Measurements from ENCODE around the gene HCAR3.
"Not testable (repeated sequence)": the region's sequence is repeated elsewhere in the genome, so short reads cannot be mapped to it uniquely, and the experiment has no call there.

Gene HCAR3

DNA sequence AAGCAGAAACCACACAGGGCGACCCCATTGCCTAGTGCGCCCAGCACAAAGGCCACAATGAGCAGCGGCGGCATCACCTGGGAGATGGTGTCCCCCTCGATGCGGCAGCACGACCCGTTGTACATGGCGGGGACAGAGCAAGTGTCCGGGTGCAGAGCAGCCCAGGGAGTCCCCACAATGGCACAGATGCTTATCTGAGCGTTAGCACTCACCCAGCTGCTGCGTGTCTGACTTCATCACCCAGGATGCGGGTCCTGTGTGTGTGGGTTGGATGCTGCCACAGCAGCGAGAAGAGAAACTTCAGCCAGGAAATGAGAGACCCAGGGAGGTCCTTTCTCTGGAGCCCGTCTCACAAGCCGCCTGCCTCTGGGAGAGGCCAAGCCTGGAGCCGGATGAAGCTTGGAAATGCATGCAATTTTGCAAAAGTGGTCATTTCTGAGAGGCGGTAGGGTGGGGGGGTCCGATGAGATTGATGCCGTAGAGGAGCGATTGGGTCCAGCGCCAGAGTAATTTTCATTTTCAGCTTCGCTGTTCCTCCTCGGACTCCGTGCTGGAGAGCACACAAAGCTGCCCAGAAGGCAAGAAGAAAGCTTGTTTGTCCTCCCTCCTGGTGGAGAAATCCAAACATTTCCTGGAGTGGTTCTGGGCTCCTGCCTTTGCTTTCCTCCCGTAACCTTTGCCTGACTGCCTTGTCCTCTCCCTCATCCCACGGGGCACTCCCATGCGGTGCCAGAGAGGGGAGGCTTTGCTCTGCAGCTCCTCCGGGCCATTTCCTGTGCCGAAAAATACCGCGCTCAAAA, 13.8 kb upstream of the HCAR3 start, which contains the start of gene HCAR1:
Gene HCAR1, minus strand, starts transcription at position 630 of the 800 bp plus-strand sequence. Its CDS starts 505 bp downstream, at position 125.
- Mint-ChIP-seq H3K27me3 (no peaks in the 10 kb centered on the region), H3K36me3 (peaks cover 0 to 3% of the 10 kb centered on the region in 2 donors), H3K9me3 (peaks cover 0 to 5% of the 10 kb centered on the region in 2 donors), H3K4me3 (no peak within 1 kb of the TSS), H3K27ac (peak within 1 kb of the TSS; percentile 14), H3K4me1 (peaks cover 35 to 45% of the 10 kb centered on the region in 2 donors)
- no peak for DNase-seq
- no peak for ATAC-seq (replicated peaks)

DNA sequence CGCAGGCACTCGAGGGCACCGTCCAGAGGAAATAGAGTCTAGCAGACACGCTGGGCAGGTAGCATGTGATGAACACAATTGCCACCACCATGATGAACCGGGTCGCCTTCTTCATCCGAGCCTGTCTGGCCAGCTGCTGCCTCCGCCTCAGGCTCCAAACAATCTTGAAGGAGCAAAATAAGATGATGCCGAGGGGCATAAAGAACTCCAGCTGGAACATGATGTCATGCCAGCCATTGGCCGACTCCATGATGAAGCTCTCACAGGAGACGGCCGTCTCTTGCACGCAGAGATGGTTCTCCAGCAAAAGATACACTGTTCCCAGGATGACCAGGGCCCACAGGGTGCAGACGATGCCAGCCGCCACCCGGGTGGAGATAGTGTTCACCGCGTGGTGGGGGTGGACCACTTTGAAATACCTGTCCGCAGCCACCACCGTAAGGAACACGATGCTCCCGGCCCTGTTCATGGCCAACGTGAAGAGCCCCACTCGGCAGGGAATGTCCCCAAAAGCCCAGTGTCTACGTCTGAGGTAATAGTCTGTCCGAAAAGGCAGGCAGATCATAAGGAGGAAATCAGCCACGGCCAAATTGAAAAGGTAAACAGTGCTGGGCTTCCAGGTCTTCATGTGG, 13.1 kb upstream of the HCAR3 start:
- no peak for DNase-seq
- H3K4me1 Mint-ChIP-seq: peaks cover 39 to 52% of the 10 kb centered on the region in 2 donors
- H3K36me3 Mint-ChIP-seq: peaks cover 0 to 3% of the 10 kb centered on the region in 2 donors
- H3K27me3 Mint-ChIP-seq: no peaks in the 10 kb centered on the region
- H3K9me3 Mint-ChIP-seq: peaks cover 0 to 5% of the 10 kb centered on the region in 2 donors
- H3K27ac Mint-ChIP-seq: no peak overlapping the region
- no peak for ATAC-seq (replicated peaks)
- no peak overlapping the region for H3K4me3 Mint-ChIP-seq

DNA sequence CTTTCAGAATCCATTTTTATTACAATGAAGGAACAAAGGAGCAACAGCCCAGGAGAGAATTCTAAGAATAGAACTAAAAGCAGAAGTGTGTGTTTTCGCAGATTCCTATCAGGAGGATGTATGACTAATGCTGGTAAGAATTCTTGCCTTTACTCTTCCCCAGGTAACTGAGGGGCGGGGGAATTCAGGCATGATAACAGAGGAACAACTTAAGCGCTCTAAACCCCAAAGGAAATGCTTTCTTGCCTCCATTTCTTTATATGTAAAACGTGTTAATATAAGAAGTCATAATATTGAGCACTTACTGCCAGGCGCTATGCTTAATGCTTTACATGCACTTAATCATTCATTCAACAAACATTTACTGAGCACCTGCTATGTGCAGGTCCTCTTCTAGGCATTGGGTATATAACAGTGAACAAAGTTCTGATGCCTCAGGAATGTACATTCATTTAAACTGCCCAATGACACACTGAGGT, 9.5 kb upstream of the HCAR3 start:
- no peaks in the 10 kb centered on the region for H3K9me3 Mint-ChIP-seq
- peak overlapping the region; percentile 71 for H3K27ac Mint-ChIP-seq
- no peak for DNase-seq
- ATAC-seq (replicated peaks): peak; percentile 48 to 49
- H3K27me3 Mint-ChIP-seq: no peaks in the 10 kb centered on the region
- H3K36me3 Mint-ChIP-seq: no peaks in the 10 kb centered on the region
- H3K4me3 Mint-ChIP-seq: peak overlapping the region; percentile 9 to 30
- peaks cover 32 to 44% of the 10 kb centered on the region in 2 donors for H3K4me1 Mint-ChIP-seq

DNA sequence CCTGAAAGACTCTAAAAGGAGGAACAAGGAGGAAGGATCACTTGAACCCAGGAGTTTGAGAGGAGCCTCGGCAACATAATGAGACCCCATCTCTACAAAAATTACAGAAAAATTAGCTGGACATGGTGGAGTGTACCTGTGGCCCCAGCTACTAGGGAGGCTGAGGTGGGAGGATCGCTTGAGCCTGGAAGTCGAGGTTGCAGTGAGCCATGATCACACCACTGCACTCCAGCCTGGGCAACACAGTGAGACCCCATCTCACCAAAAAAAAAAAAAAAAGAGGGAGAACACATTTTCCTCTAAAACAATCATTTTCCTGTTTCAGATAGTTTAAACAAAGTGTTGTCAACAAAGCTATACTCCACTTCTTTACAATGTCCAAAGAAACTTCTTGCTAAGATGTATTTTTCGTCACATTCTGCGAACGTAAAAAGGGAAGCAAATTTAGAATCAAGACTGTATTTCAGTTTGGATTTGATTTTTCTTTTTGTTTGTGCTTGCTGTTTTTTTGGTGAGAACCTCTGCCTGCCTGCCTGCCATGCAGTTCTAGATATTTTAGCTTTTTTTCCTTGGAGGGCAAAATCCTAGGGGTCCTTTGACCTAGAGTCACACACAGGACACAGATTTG, 9.0 kb upstream of the HCAR3 start:
- DNase-seq (no peak), ATAC-seq (replicated peaks) (peak in 1 of 2 donors; percentile 1)
- H3K9me3 Mint-ChIP-seq: no peaks in the 10 kb centered on the region
- peak overlapping the region; percentile 9 to 30 for H3K4me3 Mint-ChIP-seq
- H3K27me3 Mint-ChIP-seq: no peaks in the 10 kb centered on the region
- H3K36me3 Mint-ChIP-seq: no peaks in the 10 kb centered on the region
- peak overlapping the region; percentile 71 for H3K27ac Mint-ChIP-seq
- H3K4me1 Mint-ChIP-seq: peaks cover 34 to 49% of the 10 kb centered on the region in 2 donors

DNA sequence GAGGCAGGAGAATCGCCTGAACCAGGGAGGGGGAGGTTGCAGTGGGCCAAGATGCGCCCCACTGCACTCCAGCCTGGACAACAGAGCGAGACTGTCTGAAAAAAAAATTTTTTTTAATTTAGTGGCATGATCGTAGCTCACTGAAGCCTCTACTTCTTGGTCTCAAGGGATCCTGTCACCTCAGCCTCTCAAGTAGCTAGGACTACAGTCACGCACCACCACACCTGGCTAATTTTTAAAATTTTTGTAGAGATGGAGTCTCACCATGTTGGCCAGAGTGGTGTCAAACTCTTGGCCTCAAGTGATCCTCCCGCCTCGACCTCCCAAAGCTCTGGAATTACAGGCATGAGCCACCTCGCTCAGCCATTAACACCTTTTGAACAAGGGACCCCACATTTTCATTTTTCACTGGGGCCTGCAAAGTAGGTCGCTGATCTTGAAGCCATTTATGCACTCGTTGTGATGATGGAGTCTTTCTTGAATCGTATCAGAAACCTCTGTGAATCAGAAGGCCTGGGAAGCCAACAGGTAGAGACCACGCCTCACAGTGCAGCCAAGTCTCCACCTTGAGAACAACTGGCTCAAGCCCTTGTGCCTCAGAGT, 8.1 kb upstream of the HCAR3 start:
- Mint-ChIP-seq H3K27ac (peak overlapping the region; percentile 70), H3K27me3 (no peaks in the 10 kb centered on the region), H3K4me1 (peaks cover 31 to 55% of the 10 kb centered on the region in 2 donors)

DNA sequence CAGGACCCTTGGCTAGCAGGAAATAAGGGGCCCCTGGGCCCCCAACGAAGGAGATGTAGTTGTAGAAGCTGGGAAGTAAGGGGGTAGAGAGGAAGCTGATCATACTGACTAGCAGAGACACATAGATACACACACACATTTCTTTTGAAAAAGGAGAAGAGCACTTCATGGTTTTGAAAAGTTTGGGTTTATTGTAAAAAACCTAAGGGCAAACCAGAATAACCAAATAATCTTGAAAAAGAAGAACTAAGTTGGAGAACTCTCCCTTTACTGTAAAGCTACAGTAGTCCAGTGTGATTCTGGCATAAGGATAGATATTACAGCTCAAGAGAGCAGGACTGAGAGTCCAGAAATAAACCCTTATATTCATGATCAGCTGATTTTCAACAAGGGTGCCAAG, 5.8 kb upstream of the HCAR3 start:
- no peak for DNase-seq
- Mint-ChIP-seq H3K4me3 (no peak overlapping the region), H3K4me1 (peaks cover 33 to 55% of the 10 kb centered on the region in 2 donors), H3K27me3 (no peaks in the 10 kb centered on the region), H3K9me3 (no peaks in the 10 kb centered on the region), H3K27ac (no peak overlapping the region), H3K36me3 (no peaks in the 10 kb centered on the region)
- peak in 1 of 2 donors; percentile 26 for ATAC-seq (replicated peaks)

More for the DNA sequence above, 8.1 kb upstream of the HCAR3 start:
- Mint-ChIP-seq H3K36me3 (no peaks in the 10 kb centered on the region), H3K4me3 (no peak overlapping the region), H3K9me3 (no peaks in the 10 kb centered on the region)
- no peak for DNase-seq
- peak; percentile 63 to 65 for ATAC-seq (replicated peaks)

DNA sequence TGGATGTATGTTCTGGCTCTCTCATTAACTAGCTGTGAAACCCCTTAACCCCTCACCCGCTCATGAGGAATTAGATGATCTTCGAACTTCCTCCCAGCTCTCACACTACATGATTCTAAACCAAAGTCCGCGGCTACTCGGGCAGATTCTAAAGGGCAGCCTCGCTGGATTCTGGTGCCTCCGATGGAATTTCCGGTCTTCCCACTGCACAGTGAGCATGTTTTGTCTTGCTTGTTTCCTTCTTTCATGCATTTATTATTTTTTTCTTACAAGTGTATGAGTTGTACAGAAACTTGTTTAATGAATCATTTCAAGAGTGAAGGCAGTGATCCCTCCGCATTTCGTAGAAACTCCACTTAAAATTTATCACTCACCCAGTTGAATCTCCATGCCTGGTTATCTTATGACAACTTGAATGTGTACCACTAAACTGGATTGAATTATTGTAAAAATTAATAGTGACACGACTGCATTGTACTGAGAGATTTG, 4.5 kb upstream of the HCAR3 start:
- H3K4me3 Mint-ChIP-seq: no peak overlapping the region
- no peaks in the 10 kb centered on the region for H3K9me3 Mint-ChIP-seq
- H3K27ac Mint-ChIP-seq: no peak overlapping the region
- ATAC-seq (replicated peaks): peak; percentile 39 to 48
- no peaks in the 10 kb centered on the region for H3K27me3 Mint-ChIP-seq
- no peak for DNase-seq
- H3K36me3 Mint-ChIP-seq: no peaks in the 10 kb centered on the region
- peaks cover 29 to 49% of the 10 kb centered on the region in 2 donors for H3K4me1 Mint-ChIP-seq

DNA sequence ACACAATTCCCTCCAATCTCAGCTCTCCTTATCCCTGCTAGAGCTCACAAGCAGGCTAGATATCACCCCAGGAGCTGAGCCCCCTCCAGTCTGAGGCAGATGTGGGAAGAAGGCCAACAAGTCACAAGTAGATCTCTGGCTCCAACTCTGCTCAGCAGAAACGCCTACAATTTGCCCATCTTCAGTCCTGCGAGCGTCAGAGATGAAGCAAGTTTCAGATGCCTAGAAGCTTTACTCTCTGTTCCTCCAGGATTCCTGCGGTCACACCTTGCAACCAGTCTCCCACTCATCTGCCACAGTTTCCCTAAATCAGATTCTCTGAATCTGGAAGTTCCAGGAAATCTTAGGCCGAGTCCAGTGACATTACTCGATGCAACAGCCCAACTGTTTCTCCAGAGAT, 1.4 kb downstream of the HCAR3 start:
- ATAC-seq (replicated peaks); H3K36me3 Mint-ChIP-seq; H3K27me3 Mint-ChIP-seq; DNase-seq; H3K27ac Mint-ChIP-seq; H3K4me3 Mint-ChIP-seq; H3K9me3 Mint-ChIP-seq: not testable (repeated sequence)
- peaks cover 13 to 14% of the 10 kb centered on the region in 2 donors for H3K4me1 Mint-ChIP-seq

DNA sequence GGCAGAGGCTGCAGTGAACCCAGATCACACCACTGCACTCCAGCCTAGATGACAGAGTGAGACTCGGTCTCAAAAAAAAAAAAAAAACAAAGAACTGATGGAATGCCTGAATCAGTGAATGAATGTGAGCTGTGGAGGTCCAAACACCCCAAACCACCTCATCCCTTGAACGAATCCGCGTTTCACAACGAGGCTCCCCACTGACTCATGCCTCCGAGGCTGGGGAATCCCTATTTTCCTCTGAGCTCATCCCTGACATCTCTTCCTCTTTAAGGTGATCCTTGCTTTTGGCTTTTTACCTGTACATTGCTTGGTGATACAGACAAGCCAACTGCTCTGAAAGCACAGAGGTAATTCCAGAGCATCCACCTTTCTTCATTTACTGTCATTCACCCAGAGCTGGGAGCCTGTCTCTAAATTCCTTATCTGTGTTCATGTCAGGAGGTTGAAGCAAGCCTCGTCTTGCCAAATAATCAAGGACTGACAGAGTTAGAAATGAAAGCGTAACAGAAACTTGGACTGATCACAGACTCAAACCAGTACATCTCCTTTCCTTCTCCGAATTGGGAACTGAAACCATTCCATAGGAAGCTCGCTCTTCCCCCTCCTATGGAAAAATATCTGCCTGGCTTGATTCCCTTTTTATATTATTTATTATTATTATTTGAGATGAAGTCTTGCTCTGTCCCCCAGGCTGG, 3.0 kb downstream of the HCAR3 start:
- not testable (repeated sequence) for H3K4me3 Mint-ChIP-seq; H3K36me3 Mint-ChIP-seq; H3K9me3 Mint-ChIP-seq; ATAC-seq (replicated peaks); H3K27me3 Mint-ChIP-seq; H3K27ac Mint-ChIP-seq; DNase-seq
- peaks cover 11 to 12% of the 10 kb centered on the region in 2 donors for H3K4me1 Mint-ChIP-seq

DNA sequence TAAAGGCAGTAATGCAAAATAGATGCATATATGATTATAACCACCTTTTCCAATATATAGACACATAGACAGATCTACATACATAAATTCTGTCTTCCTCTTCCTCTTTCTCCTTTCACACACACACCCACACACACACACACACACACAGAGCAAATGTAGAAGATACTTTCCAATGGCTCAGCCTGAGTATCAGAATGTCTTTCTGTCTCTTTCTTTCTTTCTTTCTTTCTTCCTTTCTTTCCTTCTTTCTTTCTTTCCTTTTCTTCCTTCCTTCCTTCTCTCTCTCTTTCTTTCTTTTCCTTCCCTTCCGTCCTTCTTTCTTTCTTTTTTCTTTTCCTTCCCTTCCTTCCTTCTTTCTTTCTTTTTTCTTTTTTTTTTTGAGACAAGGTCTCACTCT, 5.3 kb downstream of the HCAR3 start:
- peaks cover 11 to 12% of the 10 kb centered on the region in 2 donors for H3K4me1 Mint-ChIP-seq
- not testable (repeated sequence) for H3K36me3 Mint-ChIP-seq, H3K27me3 Mint-ChIP-seq, H3K9me3 Mint-ChIP-seq, DNase-seq, H3K27ac Mint-ChIP-seq
- peak overlapping the region in 1 of 2 donors; percentile 11 for H3K4me3 Mint-ChIP-seq
- ATAC-seq (replicated peaks): peak; percentile 74 to 81

DNA sequence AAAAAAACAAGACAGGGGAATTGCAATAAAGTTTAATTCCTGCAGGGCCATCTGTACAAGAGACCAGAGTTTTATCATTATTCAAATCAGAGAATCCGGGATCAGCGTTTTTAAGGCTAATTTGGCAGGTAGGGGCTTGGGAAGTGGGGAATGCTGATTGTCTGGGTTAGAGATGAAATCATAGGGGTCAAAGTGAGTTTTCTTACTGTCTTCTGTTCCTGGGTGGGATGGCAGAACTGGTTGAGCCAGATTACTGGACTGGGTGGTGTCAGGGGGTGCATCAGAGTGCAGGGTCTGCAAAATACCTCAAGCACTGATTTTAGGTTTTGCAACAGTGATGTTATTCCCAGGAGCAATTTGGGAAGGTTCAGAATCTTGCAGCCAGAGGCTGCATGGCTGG, 6.3 kb downstream of the HCAR3 start:
- DNase-seq; ATAC-seq (replicated peaks); H3K36me3 Mint-ChIP-seq; H3K27me3 Mint-ChIP-seq; H3K4me3 Mint-ChIP-seq; H3K27ac Mint-ChIP-seq; H3K9me3 Mint-ChIP-seq: not testable (repeated sequence)
- H3K4me1 Mint-ChIP-seq: peaks cover 11 to 12% of the 10 kb centered on the region in 2 donors

DNA sequence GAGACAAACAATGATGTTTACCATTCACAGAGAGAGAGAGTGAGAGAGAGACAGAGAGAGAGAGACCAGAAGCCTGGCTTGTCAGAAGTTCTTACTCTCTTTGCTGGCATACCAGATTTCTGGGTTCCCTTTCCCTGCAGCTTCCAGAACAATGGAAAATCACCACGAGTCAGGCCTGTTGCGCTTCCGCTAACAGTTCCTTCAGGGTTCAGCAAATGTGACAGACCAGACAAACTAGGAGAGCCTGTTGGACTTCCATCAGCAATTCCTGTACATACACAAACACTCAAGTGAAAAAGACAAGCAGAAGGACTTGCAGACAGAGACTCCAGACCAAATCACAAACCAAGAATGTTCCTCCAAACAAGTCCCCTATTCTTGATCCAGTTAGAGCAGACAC, 7.3 kb downstream of the HCAR3 start:
- H3K27ac Mint-ChIP-seq; H3K27me3 Mint-ChIP-seq; DNase-seq; H3K36me3 Mint-ChIP-seq; H3K4me3 Mint-ChIP-seq; ATAC-seq (replicated peaks); H3K9me3 Mint-ChIP-seq: not testable (repeated sequence)
- peaks cover 11 to 12% of the 10 kb centered on the region in 2 donors for H3K4me1 Mint-ChIP-seq

DNA sequence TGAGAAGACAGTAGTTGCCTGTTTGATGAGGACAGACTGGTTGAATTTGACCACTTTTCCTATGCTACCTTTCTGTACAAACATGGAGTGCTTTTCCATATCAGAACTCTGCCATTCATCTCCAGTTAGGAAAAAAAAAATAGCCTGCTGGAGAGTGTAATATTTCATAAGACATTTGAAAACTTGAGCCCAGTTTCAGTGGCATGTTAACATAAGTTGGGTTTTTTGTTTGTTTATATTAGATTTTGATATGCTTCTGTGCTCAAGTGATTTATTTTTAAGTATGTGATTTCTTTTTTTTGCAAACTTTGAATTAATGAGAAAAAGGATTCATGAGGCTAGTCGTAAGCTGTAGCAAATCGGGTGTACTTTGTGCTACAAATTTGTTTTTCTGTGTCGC, 12.8 kb downstream of the HCAR3 start:
- not testable (repeated sequence) for H3K4me1 Mint-ChIP-seq; H3K4me3 Mint-ChIP-seq; H3K9me3 Mint-ChIP-seq; ATAC-seq (replicated peaks); H3K27ac Mint-ChIP-seq; H3K36me3 Mint-ChIP-seq; H3K27me3 Mint-ChIP-seq; DNase-seq

All from stimulated activated naive B cell treated with anti-CD40 and anti-IgM and Interleukin-4, amounts not matched to agents 10 μg/mL and 1 μg/mL and 100 μg/mL, for 72 hours (primary cell).